ENCODE data around the gene BPIFB6. TPM values are rescaled to one million over a fixed set of nuclear protein-coding genes. Genes with fewer than 3 reads are reported as not detected.
A peak's percentile ranks its signal among the peaks of the same experiment; 100 is the strongest.

BPIFB6 gene
- total RNA-seq, 1 experiment from 2014 or later = not detected

DNA sequence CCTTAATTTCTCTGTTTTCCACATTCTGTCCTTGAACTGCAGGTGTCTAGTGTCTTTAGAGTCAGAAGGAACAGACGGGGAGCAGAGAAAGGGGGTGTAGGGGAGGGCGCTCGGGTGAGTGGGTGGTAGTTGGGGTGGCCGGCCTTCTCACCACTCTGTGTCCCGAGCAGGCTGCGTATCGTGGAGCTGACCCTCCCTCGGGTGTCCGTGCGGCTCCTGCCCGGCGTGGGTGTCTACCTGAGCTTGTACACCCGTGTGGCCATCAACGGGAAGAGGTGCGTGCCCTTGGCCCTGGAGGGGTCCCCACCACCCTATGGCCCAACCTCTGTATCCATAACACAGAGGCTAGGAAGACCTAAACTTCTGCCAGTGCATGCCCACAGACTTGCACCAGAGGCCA, 53.3 kb downstream of the BPIFB6 start:
- DNase-seq (ENCODE audit: low spot score) = no peak

GRCh38 chr20:33086052-33086722, 54.7 kb downstream of the BPIFB6 start:
- no peak for DNase-seq (ENCODE audit: low spot score)

DNA sequence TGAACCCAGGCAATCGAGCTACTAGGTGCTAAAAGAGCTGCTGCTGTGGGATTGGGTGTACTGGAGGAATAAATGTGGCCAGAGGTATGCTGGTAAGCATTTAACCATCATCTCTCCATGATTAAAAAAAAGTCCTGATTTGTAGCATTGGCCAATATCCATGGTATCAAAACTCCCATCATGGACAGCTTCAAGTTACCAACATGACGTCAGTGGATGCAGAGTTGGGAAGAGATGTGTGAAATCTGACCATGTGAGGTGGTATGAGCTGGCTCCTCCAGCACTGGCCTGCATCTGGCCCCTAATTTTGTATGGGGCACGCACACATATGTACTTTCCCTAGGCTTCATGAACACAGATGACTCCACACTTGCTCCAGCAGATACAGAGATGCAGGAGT, 59.7 kb downstream of the BPIFB6 start:
- no peak for DNase-seq (ENCODE audit: low spot score)

- DNase-seq (ENCODE audit: low spot score) = no peak
Observed at GRCh38 chr20:33091693-33092092, 60.2 kb downstream of the BPIFB6 start.

- peak; percentile 33 for DNase-seq (ENCODE audit: low spot score)
Observed at GRCh38 chr20:33092361-33092760, 60.9 kb downstream of the BPIFB6 start.

DNA sequence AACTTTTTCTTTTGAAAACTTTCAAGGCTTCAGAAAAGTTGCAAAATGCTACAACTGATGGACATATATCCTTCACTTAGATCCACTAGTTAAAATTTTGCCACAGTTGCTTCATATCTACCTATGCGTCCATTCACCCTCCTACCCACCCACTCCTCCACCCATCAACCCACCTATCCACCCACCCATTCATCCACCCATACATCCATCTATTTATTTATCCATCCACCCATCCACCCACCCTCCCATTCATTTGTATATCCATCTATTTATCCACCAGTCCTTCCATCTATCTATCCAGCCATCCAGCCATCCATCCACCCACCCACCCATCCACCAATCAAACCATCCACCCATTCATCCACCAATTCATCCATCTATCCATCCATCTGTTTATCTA, 61.6 kb downstream of the BPIFB6 start:
- no peak for DNase-seq (ENCODE audit: low spot score)

DNA sequence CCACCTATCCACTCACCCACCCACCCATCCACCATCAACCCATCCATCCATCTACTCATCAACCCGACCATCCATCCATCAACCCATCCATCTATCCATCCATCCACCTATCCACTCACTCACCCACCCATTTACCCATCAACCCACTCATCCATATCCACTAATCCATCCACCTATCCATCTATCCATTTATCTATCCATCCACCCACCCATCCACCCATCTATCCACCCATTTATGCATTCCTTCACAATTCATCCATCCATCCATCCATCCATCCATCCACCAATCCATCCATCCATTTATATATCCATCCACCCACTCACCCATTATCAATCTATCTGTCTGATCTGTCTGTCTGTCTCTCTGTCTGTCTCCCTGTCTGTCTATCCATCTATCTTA, 62.1 kb downstream of the BPIFB6 start:
- DNase-seq (ENCODE audit: low spot score) = no peak

Other genes starting within 250 kb of the BPIFB6 start
- gene MAPRE1, start 211.7 kb upstream of the BPIFB6 start, total RNA-seq (2014; rRNA removed; shearing (Covaris generic)) = 227 and 239 TPM in 2 replicates
- gene EFCAB8, start 172.7 kb upstream of the BPIFB6 start, total RNA-seq (2014; rRNA removed; shearing (Covaris generic)) = not detected in 2 replicates
- not detected in 2 replicates for gene SUN5, start 27.2 kb upstream of the BPIFB6 start, total RNA-seq (2014; rRNA removed; shearing (Covaris generic))
- gene BPIFB2, start 23.9 kb upstream of the BPIFB6 start, total RNA-seq (2014; rRNA removed; shearing (Covaris generic)) = not detected in 2 replicates
- gene BPIFB3, start 22.3 kb downstream of the BPIFB6 start, total RNA-seq (2014; rRNA removed; shearing (Covaris generic)) = not detected in 2 replicates
- not detected in 2 replicates for gene BPIFB4, start 48.0 kb downstream of the BPIFB6 start, total RNA-seq (2014; rRNA removed; shearing (Covaris generic))
- not detected in 2 replicates for gene BPIFA2, start 136.5 kb downstream of the BPIFB6 start, total RNA-seq (2014; rRNA removed; shearing (Covaris generic))
- gene BPIFA3, start 185.7 kb downstream of the BPIFB6 start, total RNA-seq (2014; rRNA removed; shearing (Covaris generic)) = not detected in 2 replicates
- not detected in 2 replicates for gene BPIFA1, start 204.3 kb downstream of the BPIFB6 start, total RNA-seq (2014; rRNA removed; shearing (Covaris generic))

All from A172 (cell line).